EL (cell line): Measurements from ENCODE around the gene PRKAG1.

Source experiments
- DNase-seq: peaks from one replicate; pipeline ENCODE4 v3.0.0-alpha.2; 2016

PRKAG1 gene

DNA sequence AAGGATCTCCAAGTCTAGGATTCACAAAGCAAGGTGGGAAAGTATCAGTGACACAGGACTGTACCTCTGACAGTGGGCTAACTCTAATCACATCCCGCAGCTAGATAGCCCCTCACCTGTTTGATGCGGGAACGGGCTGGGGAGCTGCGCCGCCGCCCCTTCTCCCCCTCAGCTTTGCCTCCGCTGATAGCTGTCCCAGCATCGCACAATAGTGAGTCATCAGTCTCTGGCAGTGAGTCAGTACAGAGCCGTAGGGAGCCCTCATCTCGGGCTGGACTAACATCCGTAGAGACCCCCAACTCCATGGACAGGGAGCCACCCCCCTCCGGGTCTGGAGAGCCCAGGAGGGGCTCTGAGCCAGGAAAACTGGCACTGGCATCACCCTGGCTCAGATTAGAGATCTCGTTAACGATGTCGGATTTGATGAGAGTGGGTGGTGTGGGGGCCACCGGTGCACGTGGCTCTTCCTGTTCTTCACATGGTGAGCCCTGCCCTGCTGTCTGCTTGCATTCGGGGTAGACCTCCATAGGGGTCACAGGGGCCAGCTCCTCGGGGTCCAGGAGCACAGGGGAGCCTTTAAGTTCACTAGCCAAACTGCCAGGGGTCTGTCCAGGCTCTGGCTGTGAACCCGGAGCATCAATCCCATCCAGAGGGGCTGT is 31.1 kb upstream of the PRKAG1 start:
- DNase-seq, result peak; percentile 82

DNA sequence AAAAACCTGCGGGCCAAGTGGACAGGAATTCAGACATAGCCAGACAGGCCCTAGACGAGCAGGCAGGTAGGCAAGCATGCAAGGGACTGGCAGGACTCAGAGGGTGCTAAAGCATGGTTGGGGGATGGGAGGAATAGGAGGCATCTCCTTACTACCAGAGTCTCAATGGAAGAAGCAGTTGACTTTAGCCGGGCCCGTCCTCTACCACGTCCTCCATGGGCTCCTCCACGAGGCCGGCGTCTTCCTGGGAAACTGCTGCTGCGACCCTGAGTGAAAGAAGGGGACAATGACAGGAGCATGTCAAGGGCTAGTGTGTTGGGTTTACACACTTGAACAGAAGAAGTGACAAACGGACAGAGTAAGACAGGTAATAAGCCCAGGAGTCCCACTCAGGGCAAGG is 30.4 kb upstream of the PRKAG1 start:
- DNase-seq, result no peak

DNA sequence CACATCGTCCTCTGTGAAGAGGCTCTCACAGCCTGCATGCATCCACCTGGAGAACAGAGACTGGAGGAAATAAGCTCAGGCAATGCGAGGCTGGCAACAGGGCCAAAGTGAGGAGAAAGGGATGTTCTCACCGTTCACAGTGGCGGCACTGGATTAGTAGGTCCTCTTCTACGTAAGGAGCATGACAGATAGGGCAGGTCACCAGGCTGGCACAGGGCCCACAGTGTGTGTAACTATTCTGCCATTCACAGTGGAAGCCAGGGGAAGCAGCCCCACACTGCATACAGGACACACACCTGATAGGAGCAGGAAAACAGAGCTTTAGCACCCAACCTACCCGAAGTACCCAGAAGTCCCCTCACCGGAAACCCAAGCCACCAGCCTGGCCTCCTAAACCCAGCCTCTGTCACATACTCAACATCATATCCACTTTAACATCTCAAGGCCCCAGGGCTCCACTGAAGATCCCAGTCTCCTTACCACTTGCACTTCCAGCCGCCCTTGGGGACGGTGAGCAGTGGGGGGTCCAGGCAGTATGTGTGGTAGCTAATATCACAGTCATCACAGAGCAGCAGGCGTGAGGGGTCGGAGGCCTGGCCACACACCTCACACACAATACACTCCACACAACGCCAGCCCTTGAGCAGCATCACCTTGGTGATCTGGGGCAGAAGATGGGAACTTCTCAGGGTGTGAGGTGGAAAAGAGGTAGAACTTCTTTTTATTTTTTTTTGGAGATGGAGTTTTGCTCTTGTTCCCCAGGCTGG is 27.7 kb upstream of the PRKAG1 start:
- no peak for DNase-seq

DNA sequence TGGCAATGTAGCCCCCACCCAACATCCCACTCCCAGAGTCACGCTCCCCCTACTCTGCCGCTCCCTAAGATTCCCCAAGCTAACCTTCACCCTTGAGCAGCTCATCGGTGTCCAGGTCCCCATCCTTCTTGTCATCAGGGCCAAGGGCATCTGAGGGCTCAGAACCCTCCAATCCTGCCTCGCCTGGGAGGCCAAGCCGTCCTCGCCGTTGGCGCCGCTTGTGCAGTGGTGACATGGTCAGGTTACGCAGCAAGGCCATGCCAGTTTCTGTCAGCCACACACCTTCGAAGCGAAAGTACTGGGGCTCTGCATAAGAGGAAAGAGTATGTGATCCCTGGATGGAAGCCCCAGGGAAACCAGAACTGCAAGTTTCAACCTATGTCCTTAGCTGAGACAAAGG is 26.1 kb upstream of the PRKAG1 start:
- DNase-seq, result no peak

DNA sequence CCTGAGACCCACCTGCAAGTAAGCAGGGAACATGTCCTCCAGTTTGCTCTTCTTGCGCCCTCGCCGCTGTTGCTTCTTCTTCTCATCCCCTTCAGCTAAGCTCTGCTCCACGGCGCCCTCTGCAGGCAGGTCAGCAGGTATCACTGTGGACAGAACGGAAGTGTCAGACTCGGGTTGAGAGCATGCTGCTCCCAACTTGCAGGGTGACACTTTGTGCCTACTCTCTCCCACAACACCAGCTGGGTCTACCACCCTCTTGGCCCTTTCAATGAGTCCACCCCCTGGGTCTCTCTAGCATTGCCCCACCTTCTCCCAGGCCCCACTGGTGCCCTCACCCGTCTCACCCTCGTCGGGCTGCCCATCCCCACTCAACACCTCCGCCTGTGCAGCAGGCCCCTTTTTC is 25.3 kb upstream of the PRKAG1 start:
- peak; percentile 45 for DNase-seq

DNA sequence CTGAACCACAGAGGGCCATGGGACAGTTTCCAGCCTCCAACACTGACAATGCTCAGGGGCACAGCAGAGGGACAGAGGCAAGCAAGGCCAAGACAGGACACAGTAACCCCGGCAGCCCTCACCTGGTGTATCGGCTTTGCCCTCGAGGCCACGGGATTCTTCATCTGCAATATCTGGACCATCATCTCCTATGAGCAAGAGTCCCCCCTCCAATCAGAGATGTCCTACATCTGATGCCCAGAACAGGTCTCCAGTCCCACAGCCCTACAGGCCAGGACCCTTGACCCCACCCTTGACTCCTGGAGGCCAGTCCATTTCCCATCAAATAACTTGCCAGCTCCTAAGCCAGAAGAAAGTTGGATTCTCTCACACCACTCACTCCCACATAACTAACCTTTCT is 24.7 kb upstream of the PRKAG1 start:
- no peak for DNase-seq

DNA sequence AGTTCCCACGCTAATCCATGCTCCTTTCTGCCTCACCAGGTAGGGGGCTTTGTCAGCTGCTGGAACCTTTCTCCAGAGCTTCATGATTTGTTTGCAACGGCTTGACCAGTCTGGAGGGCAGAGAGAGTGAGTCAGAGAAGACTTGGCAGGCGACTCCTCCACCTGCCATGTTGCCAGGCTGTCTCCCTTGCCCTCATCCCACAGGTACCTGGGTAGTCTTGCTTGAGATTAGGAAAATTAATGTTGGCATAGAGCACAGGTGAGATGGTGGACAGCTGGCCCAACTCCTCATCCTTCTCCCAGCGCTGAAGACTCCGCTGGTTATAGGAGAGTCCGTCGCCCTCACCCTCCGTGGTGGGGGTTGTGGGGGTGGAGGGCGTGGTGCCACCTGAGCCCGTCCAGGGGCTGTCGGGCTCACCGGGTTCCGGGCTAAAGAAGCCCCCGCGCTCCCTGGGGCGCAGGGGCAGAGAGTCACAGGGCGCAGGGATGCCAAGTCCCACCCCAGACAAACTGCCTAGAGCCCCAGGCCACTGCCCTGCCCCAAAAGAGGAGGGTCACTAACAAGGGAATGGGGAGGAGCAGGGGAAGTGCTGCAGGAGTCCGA is 23.4 kb upstream of the PRKAG1 start:
- no peak for DNase-seq

DNA sequence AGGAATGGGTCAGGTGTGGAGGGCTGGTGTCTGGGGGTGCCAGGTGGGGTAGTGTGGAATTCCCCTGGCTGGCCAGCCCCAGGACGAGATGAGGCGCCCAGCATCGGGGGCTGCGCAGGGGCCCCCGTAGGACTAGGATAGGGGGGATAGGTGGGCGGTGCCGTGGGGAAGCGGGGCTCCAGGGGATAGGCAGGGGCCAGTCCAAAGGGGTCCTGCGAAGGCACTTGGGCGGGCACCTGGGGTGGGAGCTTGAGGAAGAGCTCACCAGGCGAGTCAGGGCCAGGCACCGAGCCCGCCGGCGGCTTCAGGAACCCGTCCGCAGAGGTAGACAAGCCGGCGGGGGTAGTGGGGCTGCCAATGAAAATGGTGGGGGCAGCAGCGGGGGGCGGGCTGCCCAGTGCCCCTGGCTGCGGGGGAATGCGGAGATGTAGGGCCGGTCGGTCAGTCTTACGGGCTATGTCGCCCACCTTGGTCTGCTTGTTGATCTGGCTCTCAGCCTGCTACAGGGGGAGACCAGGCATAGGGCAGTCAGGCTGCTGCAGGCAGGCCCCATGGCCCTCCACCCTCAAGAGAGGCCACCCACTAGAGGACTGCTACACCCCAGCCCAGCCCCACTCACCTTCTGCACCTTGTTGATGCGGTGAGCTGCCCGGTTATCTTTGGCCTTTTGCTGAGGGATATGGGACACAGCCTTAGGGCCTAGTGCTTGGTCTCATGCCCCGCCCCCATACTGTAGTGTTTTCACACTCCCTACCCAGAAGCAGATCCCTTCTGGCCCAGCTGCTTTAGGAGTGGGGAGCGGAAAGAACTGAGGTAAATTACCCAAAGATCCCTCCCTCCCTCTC is 22.7 kb upstream of the PRKAG1 start:
- no peak for DNase-seq

DNA sequence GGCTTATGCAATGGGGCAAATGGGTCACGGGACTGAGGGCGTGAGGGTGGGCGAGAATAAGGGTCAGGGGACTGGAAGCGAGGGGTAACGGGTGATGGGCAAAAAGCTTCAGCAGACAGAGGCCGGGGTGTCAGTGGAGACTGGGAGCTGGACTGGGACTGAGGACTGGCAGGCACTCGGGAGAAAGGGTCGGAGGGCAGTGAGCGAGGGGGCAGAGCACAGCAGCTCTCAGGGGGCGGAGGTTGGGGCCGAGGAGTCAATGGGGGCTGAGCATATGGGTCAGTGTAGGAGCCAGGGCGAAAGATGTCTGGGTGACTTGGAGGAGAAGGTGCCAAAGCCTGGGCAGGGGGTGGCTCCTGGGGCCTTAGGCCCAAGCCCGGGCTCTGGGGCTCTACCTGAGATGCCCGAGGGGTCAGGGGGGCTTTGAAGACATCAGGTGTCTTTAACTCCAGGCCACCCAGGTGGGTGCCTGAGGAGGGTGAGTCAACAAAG is 21.8 kb upstream of the PRKAG1 start:
- DNase-seq, result no peak

DNA sequence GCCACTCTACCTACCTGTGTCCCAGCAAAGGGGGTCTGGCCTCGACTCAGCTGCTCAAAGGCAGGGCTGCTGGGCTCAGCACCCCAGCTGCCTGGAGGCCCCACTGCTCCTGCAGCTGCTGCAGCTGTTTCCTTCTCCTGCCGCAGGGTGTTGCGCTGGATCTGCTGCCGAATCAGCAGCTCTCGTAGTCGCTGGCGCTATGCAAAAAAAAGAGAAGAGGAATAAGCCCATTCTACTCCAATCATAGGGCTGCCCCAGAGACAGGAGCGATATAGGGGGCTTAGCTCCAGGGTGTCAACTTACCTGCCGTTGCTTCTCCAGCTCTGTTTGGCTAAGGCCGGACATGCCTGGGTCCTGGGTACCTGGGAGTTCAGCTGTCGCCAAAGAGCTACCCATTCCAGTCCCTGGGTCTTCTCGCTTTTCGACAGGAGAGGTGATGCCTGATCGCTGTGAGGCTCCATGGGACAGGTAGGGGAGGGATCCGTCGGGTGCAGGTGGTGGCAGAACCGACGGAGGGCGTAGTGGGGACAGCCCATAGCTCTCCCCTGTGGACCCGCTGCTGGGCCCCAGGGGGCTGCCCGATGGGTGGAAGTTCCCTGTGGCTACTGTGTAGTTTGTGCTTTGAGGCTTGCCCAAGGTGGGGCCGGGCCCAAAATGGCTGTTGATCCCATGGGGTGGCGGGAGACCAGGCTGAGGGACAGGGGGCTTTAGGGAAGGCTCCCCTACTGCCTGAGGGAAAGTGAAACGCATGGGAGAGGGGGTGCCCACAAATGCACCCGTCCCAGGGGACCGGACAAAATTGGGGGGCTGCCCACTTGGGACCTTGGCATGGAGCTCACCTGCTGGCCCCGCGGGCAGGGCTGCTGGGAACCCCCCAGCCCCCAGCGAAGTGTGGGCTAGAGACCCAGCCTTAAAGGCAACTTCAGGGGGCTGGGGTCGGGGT is 21.1 kb upstream of the PRKAG1 start:
- DNase-seq, result no peak

DNA sequence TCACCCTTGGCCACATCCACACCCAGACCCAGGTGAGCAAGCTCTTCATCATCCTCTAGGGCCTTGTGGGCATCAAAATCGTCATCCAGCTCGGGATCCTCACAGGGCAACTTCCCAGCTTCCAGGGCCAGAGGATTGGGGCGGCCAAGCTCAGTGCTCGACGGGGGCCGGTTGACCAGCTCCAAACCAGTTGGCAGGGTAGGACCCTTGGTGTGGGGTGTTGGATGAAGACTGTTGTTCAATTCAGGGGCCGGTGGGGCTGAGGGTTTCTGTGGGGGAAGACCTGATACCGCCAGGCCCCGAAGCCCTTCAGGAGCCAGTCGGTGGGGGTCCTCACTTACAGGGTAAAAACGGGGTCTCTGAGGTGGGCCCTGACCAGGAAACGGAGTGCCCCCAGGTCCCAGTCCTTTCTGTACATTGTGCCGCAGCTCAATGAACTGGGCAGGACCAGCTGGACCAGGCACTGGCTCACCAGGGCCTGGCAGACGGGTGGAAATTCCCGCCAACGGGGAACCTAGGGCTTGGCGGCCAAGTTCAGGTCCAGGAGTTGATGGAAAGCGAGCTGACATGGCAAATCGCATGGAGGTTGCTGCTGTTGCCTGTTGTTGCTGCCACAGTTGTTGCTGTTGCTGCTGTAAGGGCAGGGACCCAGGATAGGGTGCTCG is 19.8 kb upstream of the PRKAG1 start:
- DNase-seq, result no peak

DNA sequence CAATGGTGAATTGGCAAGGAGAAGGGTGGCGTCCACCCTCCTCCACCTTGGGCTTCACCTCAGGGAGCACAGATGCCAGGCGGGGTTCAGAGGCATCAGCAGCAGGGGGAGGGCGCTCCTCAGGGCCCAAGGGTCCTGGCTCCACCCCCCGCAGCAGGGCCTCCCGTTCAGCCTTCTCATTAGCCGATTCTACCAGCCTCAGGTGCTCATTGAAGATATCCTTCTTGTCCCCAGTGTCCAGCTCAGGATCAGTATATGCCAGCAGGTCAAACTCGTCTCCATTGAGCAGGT is 19.3 kb upstream of the PRKAG1 start:
- no peak for DNase-seq

DNA sequence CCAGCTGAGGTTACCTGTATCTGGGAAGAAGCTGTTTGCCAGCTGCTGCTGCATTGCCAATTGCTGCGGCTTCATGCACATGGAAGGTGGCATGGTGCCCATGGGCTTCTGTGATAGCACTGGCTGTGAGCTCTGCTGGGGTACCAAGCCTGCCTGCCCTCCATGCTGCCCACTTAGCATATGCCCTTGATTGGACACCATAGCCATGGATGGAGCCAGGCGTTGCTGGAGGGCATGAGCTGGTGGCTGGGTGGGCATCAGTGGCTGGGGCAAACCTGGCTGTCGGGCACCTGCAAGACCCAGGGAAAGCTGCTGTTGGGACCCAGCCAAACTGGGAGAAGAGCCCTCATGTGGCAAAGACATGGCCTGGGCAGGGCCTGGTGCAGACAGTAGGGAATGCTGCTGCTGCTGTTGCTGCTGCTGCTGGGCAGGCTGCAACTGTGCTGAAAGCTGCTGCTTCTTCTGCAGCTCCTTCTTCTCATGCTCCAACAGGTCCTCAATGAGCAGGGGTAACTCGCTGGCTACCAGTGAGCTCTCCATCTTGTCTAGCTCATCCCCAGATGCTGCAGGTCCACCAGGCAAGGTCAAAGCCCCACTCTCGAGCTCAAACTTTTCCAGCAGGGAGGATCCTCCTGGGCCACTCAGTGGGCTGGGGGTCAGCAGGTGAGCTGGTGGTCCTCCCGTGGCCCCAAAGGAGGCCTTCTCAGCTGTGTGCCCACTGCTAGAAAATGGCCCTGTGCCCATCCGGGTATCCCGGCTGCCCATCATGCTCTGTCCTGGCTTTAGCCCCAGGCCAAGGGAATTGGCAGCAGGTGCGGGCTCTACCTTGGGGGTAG is 18.8 kb upstream of the PRKAG1 start:
- DNase-seq, result no peak

DNA sequence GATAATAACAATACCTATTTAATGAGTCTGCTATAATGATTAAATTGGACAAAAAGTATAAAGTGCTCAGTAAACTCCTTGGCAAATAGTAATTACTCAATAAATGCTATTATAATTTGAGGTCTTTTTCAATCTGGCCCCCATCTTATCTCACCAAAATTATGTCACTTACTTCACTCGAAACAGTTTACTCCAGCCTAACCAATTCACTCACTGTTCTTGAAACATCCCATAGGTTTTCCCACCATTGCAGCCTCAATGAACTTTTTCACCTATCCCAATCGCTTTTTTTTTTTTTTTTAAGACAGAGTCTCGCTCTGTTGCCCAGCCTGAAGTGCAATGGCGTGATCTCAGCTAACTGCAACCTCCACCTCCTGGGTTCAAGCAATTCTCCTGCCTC is 17.5 kb upstream of the PRKAG1 start:
- DNase-seq, result no peak

DNA sequence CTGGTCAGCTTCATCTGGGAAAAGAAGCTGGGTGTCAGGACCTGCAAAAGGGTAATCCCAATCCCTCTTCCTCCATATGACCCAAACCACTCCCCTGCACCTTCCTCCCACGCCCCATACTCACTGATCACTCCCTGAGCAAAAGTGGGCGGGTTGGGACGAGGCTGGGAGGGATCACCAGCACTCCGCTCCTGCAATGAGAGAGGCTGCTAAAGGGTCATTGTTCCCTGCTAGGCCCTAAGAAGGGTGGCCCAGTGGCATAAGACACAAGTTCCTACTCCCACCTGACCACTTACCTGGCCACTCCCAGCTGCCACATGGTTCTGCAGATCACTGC is 15.7 kb upstream of the PRKAG1 start:
- DNase-seq, result no peak

DNA sequence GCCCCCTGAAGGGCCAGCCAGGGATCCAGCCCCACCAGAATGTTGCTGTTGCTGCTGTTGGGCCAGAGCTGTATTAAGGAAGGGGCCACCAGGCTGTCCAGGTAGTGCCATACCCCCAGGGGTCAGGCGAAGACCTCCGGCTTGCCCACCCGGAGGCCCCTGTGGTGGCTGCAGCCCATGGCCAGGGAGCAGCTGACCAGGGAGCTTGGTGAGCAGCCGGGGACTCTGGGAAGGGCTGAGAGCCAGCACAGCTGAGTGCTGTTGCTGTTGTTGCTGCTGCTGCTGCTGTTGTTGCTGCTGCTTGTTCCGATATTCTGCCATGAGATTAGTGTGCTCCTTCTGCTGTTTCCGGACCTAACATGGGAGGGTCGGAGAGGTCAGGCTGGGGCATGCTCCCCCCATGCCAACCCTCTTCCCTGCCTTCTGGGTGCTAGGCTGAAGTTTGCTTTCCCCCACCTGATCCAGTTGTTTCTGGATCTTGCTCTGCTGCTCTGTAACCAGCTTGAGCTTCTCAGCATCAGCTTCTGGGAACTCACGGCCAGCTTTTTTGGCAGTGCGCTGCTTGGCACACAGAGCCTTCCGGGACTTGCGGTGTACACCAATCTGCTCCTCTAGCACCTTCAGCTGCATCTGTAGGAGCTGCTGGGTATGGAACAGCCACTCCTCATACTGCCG is 15.2 kb upstream of the PRKAG1 start:
- DNase-seq, result no peak

DNA sequence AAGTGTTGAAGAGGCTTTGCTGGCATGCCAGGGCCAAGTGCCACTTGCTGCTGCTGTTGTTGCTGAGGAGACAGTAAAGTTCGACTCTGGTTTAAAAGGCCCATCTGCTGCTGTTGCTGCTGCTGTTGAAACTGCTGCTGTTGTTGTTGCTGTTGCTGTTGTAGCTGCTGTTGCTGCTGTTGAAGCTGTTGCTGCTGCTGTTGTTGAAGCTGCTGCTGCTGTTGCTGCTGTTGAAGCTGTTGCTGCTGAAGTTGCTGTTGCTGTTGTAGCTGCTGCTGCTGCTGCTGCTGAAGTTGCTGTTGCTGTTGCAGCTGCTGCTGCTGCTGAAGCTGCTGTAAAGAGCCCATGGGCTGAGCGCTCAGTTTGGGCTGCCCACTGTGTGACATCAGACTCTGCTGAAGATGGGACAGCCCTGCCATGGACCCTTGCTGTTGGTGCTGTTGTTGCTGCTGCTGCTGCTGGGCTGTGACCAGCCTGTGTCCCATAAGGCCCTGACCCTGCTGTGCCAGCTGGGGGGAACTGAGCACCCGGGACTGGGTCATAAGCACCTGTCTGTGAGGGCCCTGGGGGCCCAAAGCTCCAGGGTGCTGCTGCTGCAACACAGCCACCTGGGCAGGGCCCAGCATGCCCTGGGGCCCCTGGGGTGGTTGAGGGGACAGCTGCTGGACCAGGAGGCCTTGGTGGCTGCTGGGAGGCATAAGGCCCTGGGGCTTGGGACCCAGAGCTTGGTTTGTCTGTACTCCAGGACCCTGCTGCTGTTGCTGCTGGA is 14.3 kb upstream of the PRKAG1 start:
- no peak for DNase-seq

DNA sequence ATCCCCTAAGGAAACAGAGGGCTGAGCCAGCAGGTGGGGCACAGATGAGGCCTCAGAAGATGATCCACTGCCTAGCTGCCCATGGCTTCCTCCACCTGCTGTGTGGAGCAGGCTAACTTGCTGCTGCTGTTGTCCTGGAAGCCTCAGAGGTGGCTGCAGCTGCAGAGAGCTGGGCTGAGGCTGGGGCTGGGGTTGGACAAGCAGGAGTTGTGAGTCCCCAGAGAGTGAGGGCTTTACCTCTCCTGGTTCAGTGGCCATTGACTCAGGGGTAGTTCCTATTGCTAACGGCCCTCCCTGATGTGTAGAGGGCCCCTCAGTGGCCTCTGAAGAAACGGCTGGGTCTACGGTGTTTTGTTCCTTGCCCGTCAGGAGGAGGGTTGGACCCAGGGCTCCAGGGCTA is 13.7 kb upstream of the PRKAG1 start:
- no peak for DNase-seq

DNA sequence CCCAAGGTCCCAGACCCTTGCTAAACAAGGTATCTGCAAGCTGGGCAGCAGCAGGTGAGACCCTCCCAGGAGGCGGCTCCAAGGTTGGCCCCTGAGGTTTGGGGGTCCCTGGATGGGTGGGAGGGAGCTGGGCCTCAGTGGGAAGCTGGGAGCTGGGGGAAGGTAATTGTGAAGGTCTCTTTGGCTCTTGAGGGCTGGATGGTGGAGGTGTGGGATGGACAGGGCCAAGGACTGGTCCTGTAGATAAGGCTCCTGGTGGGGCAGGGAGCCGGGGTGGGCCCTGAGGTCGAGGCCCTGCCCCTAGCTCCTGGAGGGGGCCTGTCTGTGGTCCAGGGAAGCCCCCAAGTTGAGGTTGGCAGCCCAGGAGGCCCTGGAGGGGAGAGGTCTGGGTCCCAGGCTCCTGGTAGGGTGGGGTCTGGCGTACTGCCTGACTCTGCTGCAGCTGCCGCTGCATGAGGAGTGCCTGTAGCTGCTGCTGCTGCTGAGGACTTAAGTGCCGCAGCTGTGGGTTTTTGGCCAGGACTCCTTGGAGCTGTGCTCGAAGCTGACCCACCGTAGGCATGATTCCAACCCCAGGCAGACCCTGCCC is 13.1 kb upstream of the PRKAG1 start:
- no peak for DNase-seq
